PFSK-1 (cell line): ENCODE results near the gene CCDC192.

Experiments used
- FOXP2 ChIP-seq: optimal IDR thresholded peaks from 2 replicates; pipeline ENCODE3; 2011; ENCODE audit warnings: borderline replicate concordance, control low read depth, inconsistent platforms; ENCODE audit not compliant: insufficient read depth; ENCODE audit errors: extremely low read length, extremely low read depth
- POLR2AphosphoS5 ChIP-seq: IDR thresholded peaks from 2 replicates; pipeline ENCODE4 v1.6.1; 2012; ENCODE audit warnings: low read depth, mild to moderate bottlenecking, control low read depth, low read length, moderate library complexity
- REST ChIP-seq, 2 experiments: IDR thresholded peaks; 2 replicates each; pipeline versions ENCODE4 v1.6.1 to v1.8.0; 2011 to 2012; ENCODE audit warnings: low read depth in 2 of 2, low read length in 2 of 2, control low read depth in 1 of 2, inconsistent platforms in 1 of 2, mild to moderate bottlenecking in 1 of 2, moderate library complexity in 1 of 2; ENCODE audit not compliant: insufficient read depth in 1 of 2
- SIN3A ChIP-seq: IDR thresholded peaks from 2 replicates; pipeline ENCODE4 v1.6.1; 2012; ENCODE audit warnings: mild to moderate bottlenecking, low read length, moderate library complexity, borderline replicate concordance; ENCODE audit not compliant: insufficient read depth
- TAF1 ChIP-seq: IDR thresholded peaks from 2 replicates; pipeline ENCODE4 v1.6.1; 2012; ENCODE audit warnings: low read length, control low read depth, borderline replicate concordance; ENCODE audit not compliant: insufficient read depth

The CCDC192 gene

GRCh38 chr5:127754259-127754658 lies 51.1 kb downstream of the CCDC192 start:
- no peak for TF ChIP-seq FOXP2
- no peak for TF ChIP-seq SIN3A
- no peak for TF ChIP-seq TAF1
- TF ChIP-seq POLR2AphosphoS5 = no peak
- no peak for TF ChIP-seq REST (IDR thresholded peaks at IDR 0.05; ENCODE audit: insufficient read depth in 1 of 2, low read depth in 2 of 2, low read length in 2 of 2)

- TF ChIP-seq FOXP2 (no peak), POLR2AphosphoS5 (no peak), SIN3A (no peak), TAF1 (no peak), REST (IDR thresholded peaks at IDR 0.05; ENCODE audit: insufficient read depth in 1 of 2, low read depth in 2 of 2, low read length in 2 of 2) (no peak)
Measured at GRCh38 chr5:127754706-127755105, 51.5 kb downstream of the CCDC192 start.

- TF ChIP-seq SIN3A (no peak), REST (IDR thresholded peaks at IDR 0.05; ENCODE audit: insufficient read depth in 1 of 2, low read depth in 2 of 2, low read length in 2 of 2) (no peak), POLR2AphosphoS5 (no peak), TAF1 (no peak), FOXP2 (no peak)
Measured at GRCh38 chr5:127757576-127757975, 54.4 kb downstream of the CCDC192 start.

- TF ChIP-seq SIN3A (no peak), POLR2AphosphoS5 (no peak), TAF1 (no peak), FOXP2 (no peak), REST (IDR thresholded peaks at IDR 0.05; ENCODE audit: insufficient read depth in 1 of 2, low read depth in 2 of 2, low read length in 2 of 2) (no peak)
Measured at GRCh38 chr5:127758766-127759283, 55.6 kb downstream of the CCDC192 start.

GRCh38 chr5:127761869-127762268 lies 58.7 kb downstream of the CCDC192 start:
- no peak for TF ChIP-seq SIN3A
- TF ChIP-seq REST (IDR thresholded peaks at IDR 0.05; ENCODE audit: insufficient read depth in 1 of 2, low read depth in 2 of 2, low read length in 2 of 2) = no peak
- TF ChIP-seq TAF1 = no peak
- TF ChIP-seq POLR2AphosphoS5 = no peak
- TF ChIP-seq FOXP2 = no peak
